ENCODE data around the gene PTEN. TPM values are rescaled to one million over a fixed set of nuclear protein-coding genes. Genes with fewer than 3 reads are reported as not detected.

PTEN gene
- total RNA-seq, 1 donor from 2014 or later, result 72.7 TPM

DNA sequence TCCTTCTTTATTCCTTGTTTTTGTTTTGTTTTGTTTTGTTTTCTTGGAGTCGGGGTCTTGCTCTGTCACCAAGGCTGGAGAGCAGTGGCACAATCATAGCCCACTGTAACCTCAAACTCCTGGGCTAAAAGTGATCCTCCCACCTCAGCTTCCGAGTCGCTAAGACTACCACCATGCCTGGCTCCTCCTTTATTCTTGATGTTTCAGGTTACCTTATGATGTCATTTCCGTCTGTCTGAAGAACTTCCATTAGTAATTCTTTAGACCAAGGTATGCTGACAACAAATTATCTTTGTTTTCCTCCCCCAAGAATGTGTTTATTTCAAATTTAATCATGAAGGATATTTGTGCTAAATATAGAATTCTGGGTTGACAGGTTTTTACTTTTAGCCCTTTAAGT is 27.3 kb upstream of the PTEN start:
- Mint-ChIP-seq H3K9me3 (peaks cover 9% of the 10 kb centered on the region), H3K4me1 (no peaks in the 10 kb centered on the region), H3K4me3 (no peak overlapping the region), H3K27me3 (ENCODE audit: low read depth) (peaks cover 4% of the 10 kb centered on the region), H3K36me3 (no peaks in the 10 kb centered on the region), H3K27ac (no peak overlapping the region)
- TF ChIP-seq, protein P1, sequence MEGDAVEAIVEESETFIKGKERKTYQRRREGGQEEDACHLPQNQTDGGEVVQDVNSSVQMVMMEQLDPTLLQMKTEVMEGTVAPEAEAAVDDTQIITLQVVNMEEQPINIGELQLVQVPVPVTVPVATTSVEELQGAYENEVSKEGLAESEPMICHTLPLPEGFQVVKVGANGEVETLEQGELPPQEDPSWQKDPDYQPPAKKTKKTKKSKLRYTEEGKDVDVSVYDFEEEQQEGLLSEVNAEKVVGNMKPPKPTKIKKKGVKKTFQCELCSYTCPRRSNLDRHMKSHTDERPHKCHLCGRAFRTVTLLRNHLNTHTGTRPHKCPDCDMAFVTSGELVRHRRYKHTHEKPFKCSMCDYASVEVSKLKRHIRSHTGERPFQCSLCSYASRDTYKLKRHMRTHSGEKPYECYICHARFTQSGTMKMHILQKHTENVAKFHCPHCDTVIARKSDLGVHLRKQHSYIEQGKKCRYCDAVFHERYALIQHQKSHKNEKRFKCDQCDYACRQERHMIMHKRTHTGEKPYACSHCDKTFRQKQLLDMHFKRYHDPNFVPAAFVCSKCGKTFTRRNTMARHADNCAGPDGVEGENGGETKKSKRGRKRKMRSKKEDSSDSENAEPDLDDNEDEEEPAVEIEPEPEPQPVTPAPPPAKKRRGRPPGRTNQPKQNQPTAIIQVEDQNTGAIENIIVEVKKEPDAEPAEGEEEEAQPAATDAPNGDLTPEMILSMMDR (IDR thresholded peaks at IDR 0.05; ENCODE audit: unreplicated experiment), result no peak
- no peak for DNase-seq (ENCODE audit: low spot score in 2 of 2, unreplicated experiment in 2 of 2)

DNA sequence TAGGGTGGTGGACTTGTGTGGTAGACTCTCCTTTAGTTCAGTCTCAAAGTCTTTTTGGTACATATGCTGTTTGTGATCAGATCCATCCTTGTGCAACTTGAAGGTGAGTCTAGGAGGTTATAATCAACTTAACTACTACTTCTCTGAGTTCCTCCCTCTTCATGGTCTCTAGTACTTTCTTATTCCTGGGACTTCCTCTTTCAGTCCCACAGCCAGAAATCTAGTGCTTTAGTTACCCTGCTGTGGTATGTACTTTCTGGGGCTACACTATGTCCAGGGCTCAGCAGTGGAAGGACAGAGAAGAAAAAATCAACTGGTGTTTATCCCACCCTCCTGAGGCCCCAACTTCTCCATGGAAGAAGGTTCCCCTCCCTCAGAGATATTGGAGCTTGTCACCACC is 26.0 kb upstream of the PTEN start:
- peaks cover 4% of the 10 kb centered on the region for H3K27me3 Mint-ChIP-seq (ENCODE audit: low read depth)
- no peaks in the 10 kb centered on the region for H3K36me3 Mint-ChIP-seq
- no peak for DNase-seq (ENCODE audit: low spot score in 2 of 2, unreplicated experiment in 2 of 2)
- H3K4me1 Mint-ChIP-seq, result peaks cover 2% of the 10 kb centered on the region
- TF ChIP-seq, protein P1 (IDR thresholded peaks at IDR 0.05; ENCODE audit: unreplicated experiment), result no peak
- H3K27ac Mint-ChIP-seq, result no peak overlapping the region
- H3K9me3 Mint-ChIP-seq, result peaks cover 9% of the 10 kb centered on the region
- H3K4me3 Mint-ChIP-seq, result no peak overlapping the region

DNA sequence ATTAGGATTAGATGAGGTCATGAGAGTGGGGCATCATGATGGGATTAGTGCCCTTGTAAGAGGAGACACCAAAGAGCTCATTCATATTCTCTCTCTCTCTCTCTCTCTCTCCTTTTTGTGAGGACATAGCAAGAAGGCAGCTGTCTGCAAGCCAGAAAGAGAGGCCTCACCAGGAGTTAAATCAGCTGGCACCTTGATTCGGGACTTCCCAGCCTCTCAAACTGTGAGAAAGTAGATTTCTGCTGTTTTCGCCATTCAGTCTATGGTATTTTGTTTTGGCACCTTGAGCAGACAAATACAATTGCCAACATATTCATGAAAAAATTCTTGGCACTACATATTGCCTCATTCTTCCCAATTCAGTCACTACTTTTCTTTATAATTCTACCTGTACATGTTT is 24.8 kb upstream of the PTEN start:
- DNase-seq (ENCODE audit: low spot score in 2 of 2, unreplicated experiment in 2 of 2), result no peak
- Mint-ChIP-seq H3K27ac (no peak overlapping the region), H3K27me3 (ENCODE audit: low read depth) (peaks cover 4% of the 10 kb centered on the region), H3K9me3 (peaks cover 9% of the 10 kb centered on the region), H3K4me3 (no peak overlapping the region), H3K4me1 (peaks cover 7% of the 10 kb centered on the region), H3K36me3 (no peaks in the 10 kb centered on the region)
- TF ChIP-seq, protein P1 (IDR thresholded peaks at IDR 0.05; ENCODE audit: unreplicated experiment), result no peak

DNA sequence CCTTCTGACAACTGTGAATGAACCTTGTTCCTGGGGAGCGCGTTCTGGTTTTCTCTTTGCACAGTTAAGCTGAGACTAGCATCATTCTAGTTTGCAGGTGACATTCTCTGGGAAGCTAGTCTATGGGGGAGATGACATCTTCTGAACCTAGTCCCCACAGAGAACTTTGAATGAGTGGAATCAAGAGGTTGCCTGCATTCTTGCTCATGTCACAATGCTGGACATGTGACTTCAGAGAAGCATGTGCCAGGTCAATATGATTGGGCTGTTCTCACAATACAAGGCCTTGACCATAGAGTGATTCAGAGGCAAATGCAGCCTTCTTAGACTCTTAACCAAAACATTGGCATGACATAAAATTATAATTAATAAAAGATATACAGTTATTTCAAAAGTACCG is 22.2 kb upstream of the PTEN start:
- Mint-ChIP-seq H3K9me3 (peaks cover 6% of the 10 kb centered on the region), H3K27ac (no peak overlapping the region), H3K27me3 (ENCODE audit: low read depth) (no peaks in the 10 kb centered on the region), H3K36me3 (no peaks in the 10 kb centered on the region), H3K4me1 (peaks cover 13% of the 10 kb centered on the region), H3K4me3 (no peak overlapping the region)
- TF ChIP-seq, protein P1 (IDR thresholded peaks at IDR 0.05; ENCODE audit: unreplicated experiment), result no peak
- no peak for DNase-seq (ENCODE audit: low spot score in 2 of 2, unreplicated experiment in 2 of 2)

DNA sequence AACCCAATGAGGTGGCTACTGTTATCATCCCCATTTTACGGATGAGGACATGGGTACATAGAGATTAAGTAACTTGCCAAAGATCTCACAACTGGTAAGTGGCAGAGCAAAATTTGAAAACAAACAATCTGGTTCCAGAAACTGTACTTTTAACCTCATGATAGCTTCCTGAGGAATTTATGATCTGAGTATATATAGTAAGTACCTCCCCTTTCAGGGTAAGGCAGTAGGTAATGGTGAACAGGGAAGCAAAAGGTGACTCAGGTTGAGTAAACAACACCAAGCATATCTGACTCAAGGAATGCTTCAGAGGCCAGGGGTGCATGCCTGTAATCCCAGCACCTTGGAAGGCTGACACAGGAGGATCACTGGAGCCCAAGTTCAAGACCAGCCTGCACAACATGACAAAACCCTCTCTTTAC is 21.2 kb upstream of the PTEN start:
- Mint-ChIP-seq H3K4me1 (peaks cover 15% of the 10 kb centered on the region), H3K4me3 (no peak overlapping the region), H3K27ac (no peak overlapping the region), H3K9me3 (no peaks in the 10 kb centered on the region), H3K27me3 (ENCODE audit: low read depth) (no peaks in the 10 kb centered on the region), H3K36me3 (no peaks in the 10 kb centered on the region)
- DNase-seq (ENCODE audit: low spot score in 2 of 2, unreplicated experiment in 2 of 2), result no peak
- TF ChIP-seq, protein P1 (IDR thresholded peaks at IDR 0.05; ENCODE audit: unreplicated experiment), result no peak

All from mesothelial cell of epicardium (in vitro differentiated cells).